Type B pancreatic cell (in vitro differentiated cells): ENCODE results near the gene SP110. TPM values are rescaled to one million over a fixed set of nuclear protein-coding genes. Genes with fewer than 3 reads are reported as not detected.

Experiments used
- DNase-seq: peaks from one replicate; pipeline ENCODE4 v3.0.0; 2021; ENCODE audit warnings: mixed read lengths; ENCODE audit not compliant: unreplicated experiment; ENCODE audit errors: extremely low spot score
- H3K27ac Mint-ChIP-seq: 2 replicates; pipeline ENCODE4 v1.8.0; 2021; ENCODE audit warnings: mild to moderate bottlenecking, mixed read lengths
- H3K27me3 Mint-ChIP-seq: 2 replicates; pipeline ENCODE4 v1.8.0; 2021; ENCODE audit warnings: mixed read lengths
- H3K36me3 Mint-ChIP-seq: 2 replicates; pipeline ENCODE4 v1.8.0; 2021; ENCODE audit warnings: mixed read lengths
- H3K4me1 Mint-ChIP-seq: one replicate; pipeline ENCODE4 v1.8.0; 2021; ENCODE audit warnings: mixed read lengths; ENCODE audit not compliant: unreplicated experiment
- H3K4me3 Mint-ChIP-seq: 2 replicates; pipeline ENCODE4 v1.8.0; 2021; ENCODE audit warnings: mild to moderate bottlenecking, mixed read lengths
- H3K9me3 Mint-ChIP-seq: 2 replicates; pipeline ENCODE4 v1.8.0; 2021; ENCODE audit warnings: mixed read lengths
- total RNA-seq: library from RNA; stranded (reverse); gene quantifications from 2 replicates; pipeline ENCODE4 v1.2.1, GENCODE V29; 2021; ENCODE audit warnings: low replicate concordance
- TF ChIP-seq, protein P1 (sequence below): fragments of 200-600 bp; sonication (generic); conservative IDR thresholded peaks from 2 replicates; pipeline ENCODE4 v1.5.0; 2021; ENCODE audit warnings: antibody characterized with exemption, mild to moderate bottlenecking

SP110 gene
- total RNA-seq, 1 donor from 2014 or later = 8.6 TPM

DNA sequence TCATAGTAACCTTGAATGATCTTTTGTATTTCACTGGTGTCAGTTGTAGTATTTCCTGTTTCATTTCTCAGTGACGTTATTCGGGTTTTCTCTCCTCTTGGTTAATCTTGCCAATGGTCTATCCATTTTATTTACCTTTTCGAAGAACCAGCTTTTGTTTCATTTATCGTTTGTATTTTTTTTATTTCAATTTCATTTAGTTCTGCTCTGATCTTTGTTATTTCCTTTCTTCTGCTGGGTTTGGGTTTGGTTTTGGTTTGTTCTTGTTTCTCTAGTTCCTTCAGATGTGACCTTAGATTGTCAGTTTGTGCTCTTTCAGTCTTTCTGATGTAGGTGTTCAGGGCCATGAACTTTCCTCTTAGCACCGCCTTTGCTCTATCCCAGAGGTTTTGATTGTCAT, 42.5 kb upstream of the SP110 start:
- peaks cover 20% of the 10 kb centered on the region for H3K9me3 Mint-ChIP-seq
- no peaks in the 10 kb centered on the region for H3K27me3 Mint-ChIP-seq
- no peak overlapping the region for H3K27ac Mint-ChIP-seq
- no peaks in the 10 kb centered on the region for H3K36me3 Mint-ChIP-seq
- no peak for DNase-seq
- no peaks in the 10 kb centered on the region for H3K4me1 Mint-ChIP-seq
- TF ChIP-seq, protein P1, sequence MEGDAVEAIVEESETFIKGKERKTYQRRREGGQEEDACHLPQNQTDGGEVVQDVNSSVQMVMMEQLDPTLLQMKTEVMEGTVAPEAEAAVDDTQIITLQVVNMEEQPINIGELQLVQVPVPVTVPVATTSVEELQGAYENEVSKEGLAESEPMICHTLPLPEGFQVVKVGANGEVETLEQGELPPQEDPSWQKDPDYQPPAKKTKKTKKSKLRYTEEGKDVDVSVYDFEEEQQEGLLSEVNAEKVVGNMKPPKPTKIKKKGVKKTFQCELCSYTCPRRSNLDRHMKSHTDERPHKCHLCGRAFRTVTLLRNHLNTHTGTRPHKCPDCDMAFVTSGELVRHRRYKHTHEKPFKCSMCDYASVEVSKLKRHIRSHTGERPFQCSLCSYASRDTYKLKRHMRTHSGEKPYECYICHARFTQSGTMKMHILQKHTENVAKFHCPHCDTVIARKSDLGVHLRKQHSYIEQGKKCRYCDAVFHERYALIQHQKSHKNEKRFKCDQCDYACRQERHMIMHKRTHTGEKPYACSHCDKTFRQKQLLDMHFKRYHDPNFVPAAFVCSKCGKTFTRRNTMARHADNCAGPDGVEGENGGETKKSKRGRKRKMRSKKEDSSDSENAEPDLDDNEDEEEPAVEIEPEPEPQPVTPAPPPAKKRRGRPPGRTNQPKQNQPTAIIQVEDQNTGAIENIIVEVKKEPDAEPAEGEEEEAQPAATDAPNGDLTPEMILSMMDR = no peak
- no peak overlapping the region for H3K4me3 Mint-ChIP-seq

DNA sequence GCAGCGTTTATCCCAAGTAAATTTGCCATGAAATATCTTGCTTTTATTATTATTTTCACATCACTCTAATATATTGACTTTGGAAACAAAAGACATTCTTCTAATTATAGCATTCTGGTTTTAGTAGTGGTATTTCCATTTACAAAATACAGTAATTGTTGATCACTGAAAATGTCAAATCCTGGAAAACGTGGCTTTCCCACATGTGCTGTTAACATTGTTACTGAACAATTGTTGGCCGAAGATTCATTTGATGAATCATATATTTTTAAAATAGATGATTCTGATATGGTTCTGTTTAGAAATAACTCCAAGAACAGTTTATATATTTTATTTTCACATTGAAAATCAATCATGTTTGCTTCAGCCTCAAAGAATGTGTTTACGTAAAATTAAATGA, 38.7 kb upstream of the SP110 start:
- Mint-ChIP-seq H3K4me3 (no peak overlapping the region), H3K9me3 (peaks cover 15% of the 10 kb centered on the region), H3K36me3 (no peaks in the 10 kb centered on the region), H3K27ac (no peak overlapping the region), H3K27me3 (no peaks in the 10 kb centered on the region), H3K4me1 (no peaks in the 10 kb centered on the region)
- TF ChIP-seq, protein P1 = no peak
- no peak for DNase-seq

DNA sequence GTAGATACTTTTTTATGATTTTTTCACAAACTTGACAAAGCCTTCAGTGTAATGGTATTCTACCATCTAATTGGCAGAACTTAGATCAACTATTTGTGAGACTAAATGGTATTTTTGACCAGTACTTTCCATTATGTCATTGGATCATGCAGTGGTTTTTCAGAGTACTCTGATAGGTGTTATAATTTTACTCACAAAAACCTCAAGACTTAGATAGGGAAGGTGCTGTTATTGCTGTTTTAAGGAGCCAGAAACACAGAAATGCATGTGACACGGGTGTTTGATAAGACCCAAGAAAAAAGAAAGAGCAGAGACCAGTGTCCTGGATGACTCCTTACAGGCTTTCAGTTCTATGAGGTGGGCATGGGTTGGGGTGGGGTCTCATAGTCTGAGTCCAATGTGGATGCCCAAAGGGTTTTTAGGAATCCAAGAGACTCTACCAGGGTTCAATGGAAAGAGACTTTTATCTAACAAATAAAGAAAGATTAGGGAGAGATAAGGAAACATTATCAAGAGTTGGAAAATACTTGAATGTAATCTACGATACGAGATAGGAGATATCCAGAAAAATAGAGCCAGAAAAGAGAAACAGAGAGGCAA, 37.0 kb upstream of the SP110 start:
- Mint-ChIP-seq H3K27ac (no peak overlapping the region), H3K9me3 (peaks cover 15% of the 10 kb centered on the region), H3K4me1 (no peaks in the 10 kb centered on the region), H3K4me3 (no peak overlapping the region), H3K27me3 (no peaks in the 10 kb centered on the region), H3K36me3 (no peaks in the 10 kb centered on the region)
- TF ChIP-seq, protein P1 = no peak
- DNase-seq = no peak

DNA sequence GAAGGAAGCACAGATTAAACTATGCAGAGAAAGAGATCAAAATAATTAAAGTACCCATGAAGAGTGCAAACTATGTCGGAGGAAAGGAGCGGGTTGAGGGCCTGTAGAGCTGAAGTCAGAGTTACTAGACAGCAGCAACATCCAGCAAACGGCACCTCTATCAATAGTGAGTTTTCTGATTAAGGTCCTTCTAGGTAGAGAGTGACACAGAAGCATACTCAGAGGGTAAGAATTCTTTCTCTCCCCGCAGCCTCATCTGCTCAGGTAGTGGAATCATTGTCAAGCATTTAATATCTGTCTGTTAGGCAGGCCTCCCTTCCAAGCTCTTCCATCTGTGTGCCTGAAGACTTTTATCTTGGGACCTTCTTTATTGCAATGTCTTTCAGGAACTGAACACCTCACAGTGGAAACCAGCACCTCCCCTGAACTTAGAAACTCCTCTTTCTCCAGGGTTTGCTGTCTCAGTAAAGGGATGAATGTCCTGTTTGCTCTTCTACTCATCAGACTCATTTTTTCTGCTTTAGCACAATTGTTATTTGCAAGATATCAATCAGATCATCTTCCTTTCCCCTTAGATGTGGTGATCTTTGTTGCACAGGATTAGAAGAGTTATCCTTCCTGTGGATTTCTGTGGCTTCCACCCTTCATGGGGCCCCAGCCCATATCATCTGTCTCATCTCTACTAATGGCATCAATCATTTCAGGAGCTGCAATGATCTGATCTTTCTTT, 34.5 kb upstream of the SP110 start:
- Mint-ChIP-seq H3K4me3 (no peak overlapping the region), H3K27ac (no peak overlapping the region), H3K27me3 (peaks cover 4% of the 10 kb centered on the region), H3K4me1 (no peaks in the 10 kb centered on the region), H3K36me3 (no peaks in the 10 kb centered on the region), H3K9me3 (no peaks in the 10 kb centered on the region)
- TF ChIP-seq, protein P1 = no peak
- no peak for DNase-seq

DNA sequence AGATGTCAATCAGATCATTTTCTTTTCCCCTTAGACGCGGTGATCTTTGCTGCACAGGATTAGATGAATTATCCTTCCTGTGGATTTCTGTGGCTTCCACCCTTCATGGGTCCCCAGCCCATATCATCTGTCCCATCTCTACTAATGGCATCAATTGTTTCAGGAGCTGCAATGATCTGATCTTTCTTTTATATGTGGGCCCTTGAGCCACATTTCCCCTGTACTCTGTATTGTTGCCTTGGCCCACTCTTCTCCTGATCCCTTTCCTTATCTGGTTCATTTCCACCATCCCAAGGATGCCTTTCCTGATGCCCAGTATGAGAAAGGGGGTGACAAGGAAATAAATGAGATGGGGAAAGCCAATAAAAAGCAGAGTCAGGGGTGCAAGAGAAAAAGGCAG, 30.4 kb upstream of the SP110 start:
- no peak for DNase-seq
- Mint-ChIP-seq H3K27me3 (peaks cover 4% of the 10 kb centered on the region), H3K9me3 (no peaks in the 10 kb centered on the region), H3K27ac (no peak overlapping the region), H3K4me1 (no peaks in the 10 kb centered on the region), H3K4me3 (no peak overlapping the region), H3K36me3 (no peaks in the 10 kb centered on the region)
- TF ChIP-seq, protein P1 = no peak
